Suprapubic skin (tissue), 4 donors: ENCODE data around the gene KIAA1210. TPM values are rescaled to one million over a fixed set of nuclear protein-coding genes. Genes with fewer than 3 reads are reported as not detected.

Experiments
- total RNA-seq, 4 donors: library from RNA; depleted of rRNA; stranded (reverse); fragments of >200 nt; gene quantifications; one replicate each; pipeline ENCODE4 v1.1.0, GENCODE V29; 2016

The KIAA1210 gene
- total RNA-seq, 4 donors from 2014 or later: 0.05 to 0.13 TPM; not detected in 2

Other genes starting within 250 kb of the KIAA1210 start
- 1 to 10 TPM; 1.2 to 4.1 (median 1.8) TPM for gene LONRF3, start 153.2 kb downstream of the KIAA1210 start, total RNA-seq
- not detected for gene CT47C1, start 54.8 kb downstream of the KIAA1210 start, total RNA-seq
- gene PGRMC1, start 108.5 kb upstream of the KIAA1210 start, total RNA-seq: 10 to 100 TPM; 56.8 to 92.7 (median 77.2) TPM